HCT116 (cell line): Measurements from ENCODE around the gene COPS2. TPM values are rescaled to one million over a fixed set of nuclear protein-coding genes. Genes with fewer than 3 reads are reported as not detected.

Source experiments
- ATAC-seq: fragments of 200-7000 bp; cut with Tn5 transposase; 2 replicates; pipeline ENCODE4 v1.9.1; 2020; ENCODE audit warnings: mild to moderate bottlenecking, moderate library complexity
- BruUV-seq: library from RNA; stranded (reverse); fragments of 400-500 nt; replicated peaks from 2 replicates; lab custom pipeline; 2021; lab: Mats Ljungman, UMichigan
- CTCF ChIA-PET: fragments of 300-600 bp; sonication (Branson Sonifier 250); formaldehyde crosslinking; loops from one replicate; lab custom pipeline; 2021; ENCODE audit warnings: antibody characterized with exemption; lab: Charles Lee
- POLR2A ChIA-PET: fragments of 300-600, 350-600 bp; sonication (Branson Sonifier 250); formaldehyde crosslinking; loops from one replicate; lab custom pipeline; 2021; ENCODE audit warnings: antibody characterized with exemption; lab: Charles Lee
- RAD21 ChIA-PET, 2 experiments: fragments of 300-600 bp; sonication (Branson Sonifier 250); formaldehyde crosslinking; loops; one replicate each; lab custom pipeline; 2023; ENCODE audit warnings: low total read pairs in 2 of 2; ENCODE audit not compliant: uncharacterized antibody in 2 of 2, unreplicated experiment in 2 of 2, low non-redundant PET in 1 of 2; lab: Charles Lee
- DNase-seq: peaks from one replicate; pipeline ENCODE4 v3.0.0-alpha.2; 2010; ENCODE audit warnings: low read depth, low spot score
- H2AFZ ChIP-seq: fragments of 200-600 bp; shearing (Covaris generic), sonication (generic); 2 replicates; pipeline ENCODE4 v1.6.1; 2017; ENCODE audit warnings: low read depth, mixed run types, mixed read lengths, antibody characterized with exemption, low read length; ENCODE audit not compliant: poor library complexity, severe bottlenecking
- H3K27ac ChIP-seq: 2 replicates; pipeline ENCODE4 v1.5.1; 2012; ENCODE audit warnings: low read depth, low read length
- H3K27me3 ChIP-seq: fragments of 200-600 bp; sonication (generic); 2 replicates; pipeline ENCODE4 v1.6.1; 2016; ENCODE audit warnings: mixed run types, low read length, mixed read lengths; ENCODE audit not compliant: insufficient read depth
- H3K36me3 ChIP-seq, 2 experiments: fragments of 200-500 bp in 1 of 2; fragments of 200-600 bp in 1 of 2; sonication (Bioruptor generic) in 1 of 2; sonication (generic) in 1 of 2; 2 replicates each; pipeline versions ENCODE4 v1.5.1 to v1.6.1; 2014 to 2016; ENCODE audit warnings: low read length in 2 of 2, inconsistent platforms in 1 of 2, mixed read lengths in 1 of 2, mixed run types in 1 of 2; ENCODE audit not compliant: insufficient read depth in 2 of 2, control insufficient read depth in 1 of 2
- H3K4me1 ChIP-seq, 2 experiments: fragments of 200-600 bp in 1 of 2; sonication (generic) in 1 of 2; 2 replicates each; pipeline versions ENCODE4 v1.5.1 to v1.6.1; 2012 to 2017; ENCODE audit warnings: low read length in 2 of 2, inconsistent platforms in 1 of 2, mild to moderate bottlenecking in 1 of 2, mixed read lengths in 1 of 2, mixed run types in 1 of 2, moderate library complexity in 1 of 2; ENCODE audit not compliant: insufficient read depth in 2 of 2, control insufficient read depth in 1 of 2
- H3K4me2 ChIP-seq: fragments of 200-600 bp; sonication (generic); 2 replicates; pipeline ENCODE4 v1.6.1; 2017; ENCODE audit warnings: mixed run types, low read length, mixed read lengths
- H3K4me3 ChIP-seq, 2 experiments: fragments of 200-600 bp in 1 of 2; sonication (generic) in 1 of 2; replicated peaks in 1 of 2; 2 replicates each; pipeline ENCODE4 v1.5.1; 2011 to 2016; ENCODE audit warnings: low read length in 2 of 2, control low read depth in 1 of 2, low read depth in 1 of 2, mild to moderate bottlenecking in 1 of 2, mixed read lengths in 1 of 2, mixed run types in 1 of 2
- H3K79me2 ChIP-seq: fragments of 200-600 bp; sonication (generic); 2 replicates; pipeline ENCODE4 v1.6.1; 2017; ENCODE audit warnings: mild to moderate bottlenecking, mixed run types, low read length, moderate library complexity, mixed read lengths; ENCODE audit not compliant: insufficient read depth
- H3K9ac ChIP-seq: fragments of 200-600 bp; sonication (generic); 2 replicates; pipeline ENCODE4 v1.6.1; 2016; ENCODE audit warnings: low read length, mixed read lengths
- H3K9me2 ChIP-seq: fragments of 200-600 bp; sonication (generic), shearing (Covaris generic); 2 replicates; pipeline ENCODE4 v1.6.1; 2017; ENCODE audit warnings: mixed run types, mild to moderate bottlenecking, moderate library complexity; ENCODE audit not compliant: insufficient read depth
- H3K9me3 ChIP-seq, 2 experiments: fragments of 200-500 bp in 1 of 2; fragments of 200-600 bp in 1 of 2; sonication (Bioruptor generic) in 1 of 2; sonication (generic) in 1 of 2; 2 replicates each; pipeline ENCODE4 v1.6.1; 2014 to 2017; ENCODE audit warnings: low read length in 2 of 2, mixed read lengths in 2 of 2, inconsistent platforms in 1 of 2, low read depth in 1 of 2, mild to moderate bottlenecking in 1 of 2, mixed run types in 1 of 2, moderate library complexity in 1 of 2; ENCODE audit not compliant: control insufficient read depth in 1 of 2, insufficient read depth in 1 of 2
- H4K20me1 ChIP-seq: fragments of 200-600 bp; sonication (generic), shearing (Covaris generic); 2 replicates; pipeline ENCODE4 v1.6.1; 2017; ENCODE audit warnings: mixed run types, mild to moderate bottlenecking, moderate library complexity; ENCODE audit not compliant: insufficient read depth
- CEBPB ChIP-seq: IDR thresholded peaks from 2 replicates; pipeline ENCODE4 v1.6.1; 2012; ENCODE audit warnings: low read depth
- EGR1 ChIP-seq: IDR thresholded peaks from 2 replicates; pipeline ENCODE4 v1.6.1; 2012; ENCODE audit warnings: low read depth
- ELF1 ChIP-seq: IDR thresholded peaks from 2 replicates; pipeline ENCODE4 v1.6.1; 2012; ENCODE audit warnings: low read depth, borderline replicate concordance
- EZH2 ChIP-seq: fragments of 200-600 bp; sonication (generic); IDR thresholded peaks from 2 replicates; pipeline ENCODE4 v1.6.1; 2017; ENCODE audit warnings: antibody characterized with exemption, mixed run types
- JUND ChIP-seq: IDR thresholded peaks from 2 replicates; pipeline ENCODE4 v1.6.1; 2012
- POLR2A ChIP-seq: IDR thresholded peaks from 2 replicates; pipeline ENCODE4 v1.7.0; 2011; ENCODE audit warnings: borderline replicate concordance; ENCODE audit not compliant: insufficient read depth, insufficient read length; ENCODE audit errors: extremely low read depth
- POLR2AphosphoS5 ChIP-seq: IDR thresholded peaks from 2 replicates; pipeline ENCODE4 v1.6.1; 2011; ENCODE audit warnings: mild to moderate bottlenecking, low read depth, low read length, moderate library complexity
- RAD21 ChIP-seq: IDR thresholded peaks from 2 replicates; pipeline ENCODE4 v1.6.1; 2012; ENCODE audit warnings: low read depth, mild to moderate bottlenecking
- SRF ChIP-seq: IDR thresholded peaks from 2 replicates; pipeline ENCODE4 v1.6.1; 2012; ENCODE audit warnings: low read depth
- TCF7L2 ChIP-seq: IDR thresholded peaks from 2 replicates; pipeline ENCODE4 v1.7.0; 2011; ENCODE audit warnings: borderline replicate concordance, inconsistent platforms; ENCODE audit not compliant: insufficient read depth, insufficient read length; ENCODE audit errors: extremely low read depth
- YY1 ChIP-seq: IDR thresholded peaks from 2 replicates; pipeline ENCODE4 v1.6.1; 2011; ENCODE audit warnings: low read length, low read depth, moderate library complexity, mild to moderate bottlenecking; ENCODE audit not compliant: insufficient replicate concordance; ENCODE audit errors: extremely low read depth
- ZFX ChIP-seq: fragments of 450-650 bp; IDR thresholded peaks from 2 replicates; pipeline ENCODE4 v1.6.1; 2017
- ZNF274 ChIP-seq: fragments of 200-500 bp; sonication (Bioruptor generic); IDR thresholded peaks from 2 replicates; pipeline ENCODE4 v1.6.1; 2014; ENCODE audit warnings: mild to moderate bottlenecking, low read depth, low read length, inconsistent platforms
- intact Hi-C: fragments of 100-400 bp; cut with micrococcal nuclease; formaldehyde crosslinking; loops from 2 replicates; pipeline ENCODE4 v1.10.0; 2022
- total RNA-seq: library from RNA; stranded (reverse); gene quantifications from one replicate; pipeline ENCODE4 v1.2.1, GENCODE V29; 2021; ENCODE audit not compliant: unreplicated experiment
- TF ChIP-seq, protein P1 (sequence below): IDR thresholded peaks from 2 replicates; pipeline ENCODE4 v1.6.1; 2012
- TF ChIP-seq, protein P2 (sequence below): IDR thresholded peaks from 2 replicates; pipeline ENCODE4 v1.6.1; 2012; ENCODE audit warnings: low read depth
- TF ChIP-seq, protein P3 (sequence below), 3 experiments: fragments of 200-600 bp in 1 of 3; sonication (generic) in 1 of 3; IDR thresholded peaks in 2 of 3; conservative IDR thresholded peaks in 1 of 3; 2 replicates each; pipeline ENCODE4 v1.5.1; 2012 to 2017; ENCODE audit warnings: low read depth in 2 of 3, low read length in 2 of 3, antibody characterized with exemption in 1 of 3, borderline replicate concordance in 1 of 3, control low read depth in 1 of 3, mild to moderate bottlenecking in 1 of 3, mixed read lengths in 1 of 3, mixed run types in 1 of 3, moderate library complexity in 1 of 3; ENCODE audit not compliant: insufficient read depth in 1 of 3

The COPS2 gene
- total RNA-seq, 1 experiment from 2014 or later, result 93.6 TPM

DNA sequence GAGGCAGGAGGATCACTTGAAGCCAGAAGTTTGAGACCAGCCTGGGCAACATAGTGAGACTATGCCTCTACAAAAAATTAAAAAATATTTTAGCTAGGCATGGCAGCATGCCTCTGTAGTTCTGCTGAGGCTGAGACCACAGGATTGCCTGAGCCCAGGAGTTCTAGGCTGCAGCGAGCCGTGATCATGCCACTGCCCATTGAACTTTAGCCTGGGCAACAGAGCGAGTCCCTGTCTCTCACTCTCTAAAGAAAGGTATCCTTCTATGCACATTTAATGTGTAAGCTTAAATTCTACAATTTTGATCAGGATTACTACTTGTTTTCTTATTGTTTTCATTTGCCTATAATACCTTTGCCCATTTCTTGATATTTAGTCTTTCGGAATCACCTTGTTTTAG, 41.5 kb upstream of the COPS2 start:
- Histone ChIP-seq H3K27me3 (no peaks in the 10 kb centered on the region), H2AFZ (no peak overlapping the region), H3K9me2 (no peaks in the 10 kb centered on the region), H3K4me1 (no peaks in the 10 kb centered on the region), H3K9ac (no peak overlapping the region), H3K27ac (no peak overlapping the region), H3K79me2 (no peaks in the 10 kb centered on the region), H3K4me3 (no peak overlapping the region), H4K20me1 (no peaks in the 10 kb centered on the region), H3K4me2 (no peak overlapping the region), H3K36me3 (no peaks in the 10 kb centered on the region), H3K9me3 (no peaks in the 10 kb centered on the region)
- TF ChIP-seq, protein P1, sequence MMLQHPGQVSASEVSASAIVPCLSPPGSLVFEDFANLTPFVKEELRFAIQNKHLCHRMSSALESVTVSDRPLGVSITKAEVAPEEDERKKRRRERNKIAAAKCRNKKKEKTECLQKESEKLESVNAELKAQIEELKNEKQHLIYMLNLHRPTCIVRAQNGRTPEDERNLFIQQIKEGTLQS, result no peak
- TF ChIP-seq POLR2A (no peak), RAD21 (no peak), ZNF274 (no peak), SRF (no peak), YY1 (no peak), TCF7L2 (no peak), POLR2AphosphoS5 (no peak), JUND (no peak), ELF1 (no peak), EZH2 (no peak), ZFX (no peak), EGR1 (no peak), CEBPB (no peak)
- TF ChIP-seq, protein P2, sequence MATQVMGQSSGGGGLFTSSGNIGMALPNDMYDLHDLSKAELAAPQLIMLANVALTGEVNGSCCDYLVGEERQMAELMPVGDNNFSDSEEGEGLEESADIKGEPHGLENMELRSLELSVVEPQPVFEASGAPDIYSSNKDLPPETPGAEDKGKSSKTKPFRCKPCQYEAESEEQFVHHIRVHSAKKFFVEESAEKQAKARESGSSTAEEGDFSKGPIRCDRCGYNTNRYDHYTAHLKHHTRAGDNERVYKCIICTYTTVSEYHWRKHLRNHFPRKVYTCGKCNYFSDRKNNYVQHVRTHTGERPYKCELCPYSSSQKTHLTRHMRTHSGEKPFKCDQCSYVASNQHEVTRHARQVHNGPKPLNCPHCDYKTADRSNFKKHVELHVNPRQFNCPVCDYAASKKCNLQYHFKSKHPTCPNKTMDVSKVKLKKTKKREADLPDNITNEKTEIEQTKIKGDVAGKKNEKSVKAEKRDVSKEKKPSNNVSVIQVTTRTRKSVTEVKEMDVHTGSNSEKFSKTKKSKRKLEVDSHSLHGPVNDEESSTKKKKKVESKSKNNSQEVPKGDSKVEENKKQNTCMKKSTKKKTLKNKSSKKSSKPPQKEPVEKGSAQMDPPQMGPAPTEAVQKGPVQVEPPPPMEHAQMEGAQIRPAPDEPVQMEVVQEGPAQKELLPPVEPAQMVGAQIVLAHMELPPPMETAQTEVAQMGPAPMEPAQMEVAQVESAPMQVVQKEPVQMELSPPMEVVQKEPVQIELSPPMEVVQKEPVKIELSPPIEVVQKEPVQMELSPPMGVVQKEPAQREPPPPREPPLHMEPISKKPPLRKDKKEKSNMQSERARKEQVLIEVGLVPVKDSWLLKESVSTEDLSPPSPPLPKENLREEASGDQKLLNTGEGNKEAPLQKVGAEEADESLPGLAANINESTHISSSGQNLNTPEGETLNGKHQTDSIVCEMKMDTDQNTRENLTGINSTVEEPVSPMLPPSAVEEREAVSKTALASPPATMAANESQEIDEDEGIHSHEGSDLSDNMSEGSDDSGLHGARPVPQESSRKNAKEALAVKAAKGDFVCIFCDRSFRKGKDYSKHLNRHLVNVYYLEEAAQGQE, result no peak
- TF ChIP-seq, protein P3, sequence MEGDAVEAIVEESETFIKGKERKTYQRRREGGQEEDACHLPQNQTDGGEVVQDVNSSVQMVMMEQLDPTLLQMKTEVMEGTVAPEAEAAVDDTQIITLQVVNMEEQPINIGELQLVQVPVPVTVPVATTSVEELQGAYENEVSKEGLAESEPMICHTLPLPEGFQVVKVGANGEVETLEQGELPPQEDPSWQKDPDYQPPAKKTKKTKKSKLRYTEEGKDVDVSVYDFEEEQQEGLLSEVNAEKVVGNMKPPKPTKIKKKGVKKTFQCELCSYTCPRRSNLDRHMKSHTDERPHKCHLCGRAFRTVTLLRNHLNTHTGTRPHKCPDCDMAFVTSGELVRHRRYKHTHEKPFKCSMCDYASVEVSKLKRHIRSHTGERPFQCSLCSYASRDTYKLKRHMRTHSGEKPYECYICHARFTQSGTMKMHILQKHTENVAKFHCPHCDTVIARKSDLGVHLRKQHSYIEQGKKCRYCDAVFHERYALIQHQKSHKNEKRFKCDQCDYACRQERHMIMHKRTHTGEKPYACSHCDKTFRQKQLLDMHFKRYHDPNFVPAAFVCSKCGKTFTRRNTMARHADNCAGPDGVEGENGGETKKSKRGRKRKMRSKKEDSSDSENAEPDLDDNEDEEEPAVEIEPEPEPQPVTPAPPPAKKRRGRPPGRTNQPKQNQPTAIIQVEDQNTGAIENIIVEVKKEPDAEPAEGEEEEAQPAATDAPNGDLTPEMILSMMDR (IDR thresholded peaks at IDR 0.05 in 2 of 3, conservative IDR thresholded peaks at IDR 0.05 in 1 of 3; ENCODE audit: borderline replicate concordance in 1 of 3, insufficient read depth in 1 of 3, low read depth in 2 of 3, low read length in 2 of 3), result no peak
- no TSS peak for BruUV-seq
- RAD21 ChIA-PET, result no interaction called here
- DNase-seq (no peak), ATAC-seq (no peak)
- CTCF ChIA-PET, result no interaction called here
- POLR2A ChIA-PET, result no interaction called here
- intact Hi-C loops, result no loop called here
